ENCODE measurements around the gene ADAMTS4.

Gene ADAMTS4

DNA sequence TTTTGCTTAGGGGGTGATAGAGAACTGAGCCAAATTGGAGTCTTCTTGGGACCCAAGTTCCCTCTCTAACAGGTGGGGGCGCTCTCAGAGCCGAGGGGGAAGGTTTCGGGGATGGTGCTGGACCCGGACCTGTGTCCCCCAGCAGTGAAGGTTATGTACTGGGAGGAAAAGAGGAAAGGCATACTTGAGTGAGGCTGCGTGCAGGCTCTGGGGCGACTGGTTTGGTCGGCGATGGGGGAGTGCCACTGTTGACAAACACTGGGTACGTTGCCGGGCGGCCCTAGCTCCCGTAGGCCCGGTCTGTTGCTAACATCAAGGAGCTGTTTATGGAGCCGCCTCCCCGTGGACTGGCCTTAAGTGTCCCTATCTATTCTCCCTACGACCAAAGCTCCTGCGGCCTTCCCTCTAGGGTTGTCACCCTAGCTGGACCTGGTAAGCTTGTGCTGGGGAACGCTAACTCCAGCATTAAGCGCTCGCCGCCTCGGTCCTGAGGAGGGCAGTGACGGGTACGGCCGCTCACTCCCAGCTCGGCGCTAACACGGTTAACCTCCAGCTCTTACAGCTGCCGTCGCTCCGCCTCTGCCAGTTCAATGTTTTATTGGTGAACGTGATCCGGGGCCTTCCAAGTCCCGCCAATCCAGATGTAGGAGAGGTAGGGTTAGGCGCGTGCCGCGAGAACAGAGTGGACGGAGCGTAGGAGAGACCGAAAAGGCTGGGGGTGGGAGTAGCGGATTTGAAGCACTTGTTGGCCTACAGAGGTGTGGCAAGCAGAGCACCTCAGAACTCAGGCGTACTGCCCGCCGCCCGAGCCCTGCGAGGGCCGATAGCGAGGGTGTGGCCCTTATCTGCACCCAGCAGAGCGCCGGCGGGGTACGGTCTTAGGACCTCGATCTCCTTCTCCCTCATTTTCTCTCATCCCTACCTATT lies 32.8 kb downstream of the ADAMTS4 start, which contains the start of gene PPOX:
TSS of gene PPOX (plus strand) at position 685 of the 927 bp plus-strand sequence. CDS start 422 bp downstream, outside the sequence.
- Histone ChIP-seq H3K27ac (ENCODE audit: low read length) (peak within 1 kb of the TSS; percentile 74), H3K36me3 (ENCODE audit: control insufficient read depth, low read depth, low read length) (peaks cover 22% of the 10 kb centered on the region), H3K27me3 (ENCODE audit: control insufficient read depth, insufficient read depth, low read length) (no peaks in the 10 kb centered on the region), H3K9me3 (ENCODE audit: control insufficient read depth, low read depth, low read length) (no peaks in the 10 kb centered on the region), H3K9ac (ENCODE audit: low read length) (peak within 1 kb of the TSS; percentile 66), H3K4me3 (ENCODE audit: low read length) (peak within 1 kb of the TSS; percentile 76), H3K4me1 (ENCODE audit: control insufficient read depth, low read depth, low read length) (peaks cover 2% of the 10 kb centered on the region)

DNA sequence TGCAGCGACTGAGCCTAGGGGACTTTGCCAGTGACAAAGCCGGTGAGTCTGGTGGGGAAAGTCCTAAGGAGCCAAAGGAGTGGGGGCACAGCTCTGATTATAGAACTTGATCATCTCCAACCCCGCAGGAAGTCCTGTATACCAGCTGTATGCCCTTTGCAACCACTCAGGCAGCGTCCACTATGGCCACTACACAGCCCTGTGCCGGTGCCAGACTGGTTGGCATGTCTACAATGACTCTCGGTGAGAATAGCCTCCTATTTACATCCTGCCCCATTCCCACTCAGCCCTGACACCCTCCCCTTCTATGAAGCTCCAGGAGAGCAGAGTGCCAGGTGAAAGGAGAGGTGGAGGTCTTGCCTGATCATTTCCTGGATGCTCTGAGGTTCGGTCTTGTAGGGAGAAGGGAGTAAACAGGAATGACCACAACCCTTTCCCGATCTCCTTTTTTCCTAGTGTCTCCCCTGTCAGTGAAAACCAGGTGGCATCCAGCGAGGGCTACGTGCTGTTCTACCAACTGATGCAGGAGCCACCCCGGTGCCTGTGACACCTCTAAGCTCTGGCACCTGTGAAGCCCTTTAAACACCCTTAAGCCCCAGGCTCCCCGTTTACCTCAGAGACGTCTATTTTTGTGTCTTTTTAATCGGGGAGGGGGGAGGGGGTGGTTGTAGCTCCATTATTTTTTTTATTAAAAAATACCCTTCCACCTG lies 33.8 kb downstream of the ADAMTS4 start:
- peaks cover 14% of the 10 kb centered on the region for H3K36me3 ChIP-seq (ENCODE audit: control insufficient read depth, low read depth, low read length)
- peaks cover 6% of the 10 kb centered on the region for H3K4me1 ChIP-seq (ENCODE audit: control insufficient read depth, low read depth, low read length)
- peak overlapping the region; percentile 76 for H3K4me3 ChIP-seq (ENCODE audit: low read length)
- H3K27me3 ChIP-seq (ENCODE audit: control insufficient read depth, insufficient read depth, low read length) = no peaks in the 10 kb centered on the region
- no peak overlapping the region for H3K27ac ChIP-seq (ENCODE audit: low read length)
- H3K9ac ChIP-seq (ENCODE audit: low read length) = peak overlapping the region; percentile 66
- H3K9me3 ChIP-seq (ENCODE audit: control insufficient read depth, low read depth, low read length) = no peaks in the 10 kb centered on the region

- no peaks in the 10 kb centered on the region for H3K9me3 ChIP-seq (ENCODE audit: control insufficient read depth, low read depth, low read length)
- H3K27me3 ChIP-seq (ENCODE audit: control insufficient read depth, insufficient read depth, low read length) = no peaks in the 10 kb centered on the region
- H3K27ac ChIP-seq (ENCODE audit: low read length) = no peak overlapping the region
- H3K9ac ChIP-seq (ENCODE audit: low read length) = no peak overlapping the region
- H3K36me3 ChIP-seq (ENCODE audit: control insufficient read depth, low read depth, low read length) = peaks cover 9% of the 10 kb centered on the region
- H3K4me3 ChIP-seq (ENCODE audit: low read length) = no peak overlapping the region
- peaks cover 7% of the 10 kb centered on the region for H3K4me1 ChIP-seq (ENCODE audit: control insufficient read depth, low read depth, low read length)
Measured at GRCh38 chr1:161163793-161164192, 35.1 kb downstream of the ADAMTS4 start.

- Histone ChIP-seq H3K4me1 (ENCODE audit: control insufficient read depth, low read depth, low read length) (peaks cover 11% of the 10 kb centered on the region), H3K36me3 (ENCODE audit: control insufficient read depth, low read depth, low read length) (peaks cover 16% of the 10 kb centered on the region), H3K27ac (ENCODE audit: low read length) (no peak overlapping the region), H3K4me3 (ENCODE audit: low read length) (no peak overlapping the region), H3K9me3 (ENCODE audit: control insufficient read depth, low read depth, low read length) (no peaks in the 10 kb centered on the region), H3K27me3 (ENCODE audit: control insufficient read depth, insufficient read depth, low read length) (no peaks in the 10 kb centered on the region), H3K9ac (ENCODE audit: low read length) (no peak overlapping the region)
Measured at GRCh38 chr1:161162806-161163205, 36.0 kb downstream of the ADAMTS4 start.

DNA sequence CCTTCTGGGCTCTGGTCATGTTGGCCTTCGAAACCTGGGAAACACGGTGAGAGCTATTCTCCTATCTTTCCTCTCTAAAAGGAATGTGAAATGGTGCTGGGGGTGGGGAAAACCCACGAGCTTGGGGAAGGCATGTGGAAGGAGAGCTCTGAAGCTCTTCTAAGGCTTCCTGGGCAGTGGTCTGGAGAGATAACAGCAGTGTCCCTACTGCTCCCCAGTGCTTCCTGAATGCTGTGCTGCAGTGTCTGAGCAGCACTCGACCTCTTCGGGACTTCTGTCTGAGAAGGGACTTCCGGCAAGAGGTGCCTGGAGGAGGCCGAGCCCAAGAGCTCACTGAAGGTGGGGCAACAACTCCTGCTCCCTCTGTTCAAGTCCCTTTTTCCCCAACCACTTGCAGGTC lies 36.8 kb downstream of the ADAMTS4 start:
- no peaks in the 10 kb centered on the region for H3K9me3 ChIP-seq (ENCODE audit: control insufficient read depth, low read depth, low read length)
- H3K27ac ChIP-seq (ENCODE audit: low read length) = no peak overlapping the region
- no peak overlapping the region for H3K4me3 ChIP-seq (ENCODE audit: low read length)
- H3K27me3 ChIP-seq (ENCODE audit: control insufficient read depth, insufficient read depth, low read length) = no peaks in the 10 kb centered on the region
- peaks cover 21% of the 10 kb centered on the region for H3K36me3 ChIP-seq (ENCODE audit: control insufficient read depth, low read depth, low read length)
- H3K9ac ChIP-seq (ENCODE audit: low read length) = no peak overlapping the region
- H3K4me1 ChIP-seq (ENCODE audit: control insufficient read depth, low read depth, low read length) = peaks cover 11% of the 10 kb centered on the region

- H3K9ac ChIP-seq (ENCODE audit: low read length) = no peak overlapping the region
- H3K4me3 ChIP-seq (ENCODE audit: low read length) = no peak overlapping the region
- no peaks in the 10 kb centered on the region for H3K9me3 ChIP-seq (ENCODE audit: control insufficient read depth, low read depth, low read length)
- peaks cover 23% of the 10 kb centered on the region for H3K36me3 ChIP-seq (ENCODE audit: control insufficient read depth, low read depth, low read length)
- H3K27ac ChIP-seq (ENCODE audit: low read length) = no peak overlapping the region
- peaks cover 11% of the 10 kb centered on the region for H3K4me1 ChIP-seq (ENCODE audit: control insufficient read depth, low read depth, low read length)
- H3K27me3 ChIP-seq (ENCODE audit: control insufficient read depth, insufficient read depth, low read length) = no peaks in the 10 kb centered on the region
Measured at GRCh38 chr1:161161652-161162051, 37.2 kb downstream of the ADAMTS4 start.

- peaks cover 23% of the 10 kb centered on the region for H3K36me3 ChIP-seq (ENCODE audit: control insufficient read depth, low read depth, low read length)
- no peak overlapping the region for H3K4me3 ChIP-seq (ENCODE audit: low read length)
- no peak overlapping the region for H3K27ac ChIP-seq (ENCODE audit: low read length)
- H3K9ac ChIP-seq (ENCODE audit: low read length) = no peak overlapping the region
- H3K9me3 ChIP-seq (ENCODE audit: control insufficient read depth, low read depth, low read length) = no peaks in the 10 kb centered on the region
- H3K4me1 ChIP-seq (ENCODE audit: control insufficient read depth, low read depth, low read length) = peaks cover 11% of the 10 kb centered on the region
- no peaks in the 10 kb centered on the region for H3K27me3 ChIP-seq (ENCODE audit: control insufficient read depth, insufficient read depth, low read length)
Measured at GRCh38 chr1:161160671-161161145, 38.1 kb downstream of the ADAMTS4 start.

DNA sequence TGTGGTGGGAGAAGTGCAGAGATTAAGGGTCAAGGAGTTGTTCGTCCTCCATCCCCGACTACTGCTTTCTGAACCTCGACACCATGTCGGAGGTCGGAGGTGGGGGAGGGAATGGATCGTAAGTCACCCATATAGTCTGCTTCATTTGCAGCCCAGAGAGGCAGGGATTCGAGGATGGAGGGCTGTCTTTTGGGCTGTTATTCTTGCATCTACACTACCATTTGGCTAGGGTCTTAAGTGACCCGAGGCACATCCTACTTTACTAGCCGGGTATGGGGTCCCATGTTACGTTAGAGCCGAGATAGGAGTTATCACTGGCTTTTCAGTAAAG lies 39.0 kb downstream of the ADAMTS4 start:
- peak overlapping the region; percentile 85 for H3K9ac ChIP-seq (ENCODE audit: low read length)
- H3K9me3 ChIP-seq (ENCODE audit: control insufficient read depth, low read depth, low read length) = no peaks in the 10 kb centered on the region
- H3K27ac ChIP-seq (ENCODE audit: low read length) = peak overlapping the region; percentile 77
- H3K4me3 ChIP-seq (ENCODE audit: low read length) = peak overlapping the region; percentile 62
- H3K4me1 ChIP-seq (ENCODE audit: control insufficient read depth, low read depth, low read length) = peaks cover 9% of the 10 kb centered on the region
- peaks cover 23% of the 10 kb centered on the region for H3K36me3 ChIP-seq (ENCODE audit: control insufficient read depth, low read depth, low read length)
- no peaks in the 10 kb centered on the region for H3K27me3 ChIP-seq (ENCODE audit: control insufficient read depth, insufficient read depth, low read length)

DNA sequence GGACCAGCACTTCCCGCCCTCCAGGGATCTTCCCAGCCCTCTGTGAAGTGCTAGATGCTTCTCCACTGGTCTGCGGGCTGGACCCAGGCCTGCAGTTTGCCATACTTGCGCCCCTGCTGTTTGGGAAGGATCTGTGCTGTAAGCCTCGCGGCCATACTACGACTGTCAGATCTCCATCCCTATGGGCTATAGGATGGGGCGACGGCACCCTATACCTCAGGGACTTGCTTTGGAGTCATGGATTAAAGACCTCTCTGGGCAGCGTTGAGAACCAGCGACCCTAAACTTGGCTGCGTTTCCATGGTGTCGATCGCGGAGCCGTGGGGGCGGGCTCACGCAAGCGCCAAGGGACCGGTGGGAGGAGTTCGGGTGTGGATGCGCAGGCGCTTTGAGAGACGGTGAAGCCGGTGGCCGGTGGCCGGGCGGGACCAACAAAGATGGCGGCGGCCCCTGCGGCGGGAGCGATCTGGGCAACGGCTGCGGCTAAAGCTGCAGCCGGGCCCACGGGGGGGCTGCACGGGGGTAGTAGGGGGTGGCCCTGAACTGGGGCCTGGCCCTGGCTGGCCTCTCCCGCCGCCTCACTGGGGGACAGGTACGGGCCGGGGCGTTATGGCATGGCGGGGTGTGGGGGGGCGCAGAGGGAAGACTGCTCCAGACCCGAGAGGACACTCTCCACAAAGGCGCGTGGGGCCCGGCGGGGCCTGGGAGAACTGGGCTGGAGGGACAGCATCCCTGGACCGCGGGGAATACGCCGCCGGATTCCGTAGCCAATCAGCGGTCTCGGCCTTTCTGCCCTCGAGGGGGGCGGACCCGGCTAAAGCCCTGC lies 39.6 kb downstream of the ADAMTS4 start, which contains the start of gene USP21:
TSS of gene USP21 (plus strand) at position 414 of the 826 bp plus-strand sequence. CDS start 1,141 bp downstream, outside the sequence.
- H3K36me3 ChIP-seq (ENCODE audit: control insufficient read depth, low read depth, low read length) = peaks cover 20% of the 10 kb centered on the region
- H3K9ac ChIP-seq (ENCODE audit: low read length) = peak within 1 kb of the TSS; percentile 85
- H3K9me3 ChIP-seq (ENCODE audit: control insufficient read depth, low read depth, low read length) = no peaks in the 10 kb centered on the region
- H3K4me1 ChIP-seq (ENCODE audit: control insufficient read depth, low read depth, low read length) = peaks cover 11% of the 10 kb centered on the region
- H3K27ac ChIP-seq (ENCODE audit: low read length) = peak within 1 kb of the TSS; percentile 77
- peak within 1 kb of the TSS; percentile 62 for H3K4me3 ChIP-seq (ENCODE audit: low read length)
- H3K27me3 ChIP-seq (ENCODE audit: control insufficient read depth, insufficient read depth, low read length) = no peaks in the 10 kb centered on the region

GRCh38 chr1:161158316-161159010 lies 40.4 kb downstream of the ADAMTS4 start:
- Histone ChIP-seq H3K27ac (ENCODE audit: low read length) (no peak overlapping the region), H3K36me3 (ENCODE audit: control insufficient read depth, low read depth, low read length) (peaks cover 17% of the 10 kb centered on the region), H3K4me1 (ENCODE audit: control insufficient read depth, low read depth, low read length) (peaks cover 11% of the 10 kb centered on the region), H3K9ac (ENCODE audit: low read length) (peak overlapping the region; percentile 85), H3K9me3 (ENCODE audit: control insufficient read depth, low read depth, low read length) (no peaks in the 10 kb centered on the region), H3K4me3 (ENCODE audit: low read length) (peak overlapping the region; percentile 62), H3K27me3 (ENCODE audit: control insufficient read depth, insufficient read depth, low read length) (no peaks in the 10 kb centered on the region)

All from iPS-18a (cell line).